Stimulated activated CD4-positive, alpha-beta T cell treated with anti-CD3 and anti-CD28 coated beads, Interleukin-12 subunit alpha, Interleukin-12 subunit beta, amount 100 ng/mL, for 24 hours (primary cell): ENCODE data around the gene TMEM255B.

Experiments
- DNase-seq, 2 experiments: peaks; one replicate each; pipeline ENCODE4 v3.0.0-alpha.2; 2020; ENCODE audit warnings: low read depth in 2 of 2

The TMEM255B gene

GRCh38 chr13:113804017-113804702, 45.1 kb downstream of the TMEM255B start:
- no peak for DNase-seq

GRCh38 chr13:113804703-113805430, 45.8 kb downstream of the TMEM255B start:
- DNase-seq: no peak

- DNase-seq: no peak
Measured at GRCh38 chr13:113805431-113806103, 46.5 kb downstream of the TMEM255B start.

- no peak for DNase-seq
Measured at GRCh38 chr13:113806104-113806471, 47.1 kb downstream of the TMEM255B start.

GRCh38 chr13:113806526-113806925, 47.5 kb downstream of the TMEM255B start:
- DNase-seq: no peak

DNA sequence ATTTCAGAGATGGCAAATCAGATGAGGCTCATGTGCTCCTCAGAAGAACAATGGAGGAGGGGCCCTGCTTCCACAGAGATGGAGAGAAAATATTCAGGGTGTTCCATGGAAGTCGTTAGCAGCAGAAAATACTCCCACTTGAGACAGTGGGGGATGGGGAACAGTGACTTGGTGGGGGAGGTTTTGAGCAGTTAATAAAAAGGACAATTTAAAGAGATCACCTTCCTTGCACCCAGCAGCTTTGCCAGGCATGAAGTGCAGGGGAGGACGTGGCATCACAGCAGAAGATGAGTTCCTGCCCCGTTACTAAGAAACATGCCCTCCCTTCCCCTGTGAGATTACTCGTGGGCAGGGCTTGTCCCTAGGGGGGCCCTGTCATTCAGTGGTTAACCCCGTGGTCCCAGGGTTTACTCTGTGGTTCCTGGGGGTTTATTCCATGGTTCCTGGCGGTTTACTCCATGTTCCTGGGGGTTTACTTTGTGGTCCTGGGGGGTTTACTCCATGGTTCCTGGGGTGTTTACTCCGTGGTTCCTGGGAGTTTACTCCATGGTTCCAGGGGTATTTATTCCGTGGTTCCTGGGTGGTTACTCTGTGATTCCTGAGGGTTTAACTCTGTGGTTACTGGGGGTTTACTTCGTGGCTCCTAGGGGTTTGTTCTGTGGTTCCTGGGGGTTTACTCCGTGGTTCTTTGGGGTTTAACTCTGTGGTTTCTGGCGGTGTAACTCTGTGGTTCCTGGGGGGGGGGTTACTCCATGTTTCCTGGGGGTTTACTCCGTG, 49.2 kb downstream of the TMEM255B start:
- DNase-seq: no peak

GRCh38 chr13:113809934-113810333, 50.9 kb downstream of the TMEM255B start:
- no peak for DNase-seq

DNA sequence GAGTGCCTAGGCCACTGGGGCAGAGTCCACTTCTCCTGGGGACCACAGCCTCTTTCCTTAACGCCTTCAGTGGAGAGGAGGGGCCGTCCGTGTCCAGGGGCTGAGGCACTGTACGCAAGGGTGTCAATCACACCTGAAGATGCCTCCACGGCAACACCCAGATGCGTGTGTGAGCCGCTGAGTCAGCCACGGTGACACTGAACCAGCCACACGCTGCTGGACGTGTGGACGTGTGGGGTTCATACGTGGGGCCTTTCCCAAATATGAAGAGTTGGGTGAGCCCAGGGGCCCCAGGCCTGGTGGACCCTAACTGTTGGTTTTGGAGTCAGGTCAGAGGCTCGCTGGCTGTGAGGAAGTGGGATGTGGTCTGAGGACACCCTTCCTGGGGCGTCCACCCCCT, 51.6 kb downstream of the TMEM255B start:
- no peak for DNase-seq

DNA sequence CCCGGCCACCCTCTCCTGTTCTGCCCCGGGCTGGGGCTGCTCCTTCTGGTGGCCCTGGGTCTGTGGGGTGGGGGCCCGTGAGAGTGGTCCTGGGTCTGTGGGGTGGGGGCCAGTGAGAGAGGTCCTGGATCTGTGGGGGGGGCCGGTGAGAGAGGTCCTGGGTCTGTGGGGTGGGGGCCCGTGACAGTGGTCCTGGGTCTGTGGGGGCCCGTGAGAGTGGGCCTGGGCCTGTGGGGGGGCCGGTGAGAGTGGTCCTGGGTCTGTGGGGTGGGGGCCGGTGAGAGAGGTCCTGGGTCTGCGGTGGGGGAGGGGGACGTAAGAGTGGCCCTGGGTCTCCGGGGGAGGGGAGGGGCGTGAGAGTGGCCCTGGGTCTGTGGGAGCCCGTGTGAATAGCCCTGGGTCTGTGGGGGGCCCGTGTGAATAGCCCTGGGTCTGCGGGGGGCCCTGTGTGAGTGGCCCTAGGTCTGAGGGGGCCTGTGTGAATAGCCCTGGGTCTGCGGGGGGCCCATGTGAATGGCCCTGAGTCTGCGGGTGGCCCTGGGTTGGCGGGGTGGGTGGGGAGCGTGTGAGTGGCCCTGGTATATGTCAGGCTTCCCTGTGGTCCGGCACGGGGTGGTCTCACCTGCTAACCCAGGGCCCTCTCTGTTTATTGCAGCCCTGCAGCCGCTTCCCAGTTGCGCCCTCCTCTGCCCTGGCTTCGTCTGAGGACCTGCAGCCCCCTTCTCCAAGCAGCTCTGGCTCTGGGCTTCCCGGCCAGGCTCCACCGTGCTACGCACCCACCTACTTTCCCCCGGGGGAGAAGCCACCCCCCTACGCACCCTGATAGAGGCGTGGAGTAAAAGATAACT, 52.3 kb downstream of the TMEM255B start:
- DNase-seq: no peak

DNA sequence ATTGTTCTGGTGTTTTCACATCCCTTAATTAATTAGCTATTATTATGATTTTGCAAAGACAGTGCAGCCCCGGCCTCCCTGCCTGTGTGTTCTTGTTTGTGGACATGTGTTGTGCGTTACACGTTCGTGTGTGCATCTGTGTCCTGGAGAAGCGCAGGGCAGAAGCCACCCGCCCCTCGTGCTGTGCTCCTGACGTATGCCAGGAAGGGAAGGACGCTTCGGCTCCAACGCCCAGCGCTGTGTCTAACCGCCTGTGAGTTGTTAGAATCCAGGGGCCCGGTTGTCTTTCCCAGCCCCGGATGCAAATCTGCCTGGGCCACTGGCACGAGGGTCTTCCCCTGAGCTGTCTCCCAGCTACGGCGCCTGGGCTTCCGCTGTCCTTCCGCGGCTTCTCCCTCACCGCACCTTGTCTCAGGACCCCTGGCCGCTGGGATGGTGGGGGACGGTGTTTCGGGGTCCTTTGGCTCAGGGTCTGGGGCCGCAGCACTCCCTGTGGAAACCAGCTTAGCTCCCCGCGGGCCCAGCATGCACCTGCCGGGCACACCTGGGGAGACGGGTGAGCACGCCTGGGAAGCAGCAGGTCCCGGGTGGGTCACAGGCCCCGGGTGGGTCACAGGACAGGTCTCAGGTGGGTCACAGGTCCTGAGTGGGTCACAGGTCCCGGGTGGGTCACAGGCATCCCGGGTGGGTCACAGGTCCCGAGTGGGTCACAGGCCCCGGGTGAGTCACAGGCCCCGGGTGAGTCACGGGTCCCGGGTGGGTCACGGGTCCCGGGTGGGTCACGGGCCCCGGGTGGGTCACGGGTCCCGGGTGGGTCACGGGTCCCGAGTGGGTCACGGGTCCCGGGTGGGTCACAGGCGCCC, 53.4 kb downstream of the TMEM255B start:
- no peak for DNase-seq

DNA sequence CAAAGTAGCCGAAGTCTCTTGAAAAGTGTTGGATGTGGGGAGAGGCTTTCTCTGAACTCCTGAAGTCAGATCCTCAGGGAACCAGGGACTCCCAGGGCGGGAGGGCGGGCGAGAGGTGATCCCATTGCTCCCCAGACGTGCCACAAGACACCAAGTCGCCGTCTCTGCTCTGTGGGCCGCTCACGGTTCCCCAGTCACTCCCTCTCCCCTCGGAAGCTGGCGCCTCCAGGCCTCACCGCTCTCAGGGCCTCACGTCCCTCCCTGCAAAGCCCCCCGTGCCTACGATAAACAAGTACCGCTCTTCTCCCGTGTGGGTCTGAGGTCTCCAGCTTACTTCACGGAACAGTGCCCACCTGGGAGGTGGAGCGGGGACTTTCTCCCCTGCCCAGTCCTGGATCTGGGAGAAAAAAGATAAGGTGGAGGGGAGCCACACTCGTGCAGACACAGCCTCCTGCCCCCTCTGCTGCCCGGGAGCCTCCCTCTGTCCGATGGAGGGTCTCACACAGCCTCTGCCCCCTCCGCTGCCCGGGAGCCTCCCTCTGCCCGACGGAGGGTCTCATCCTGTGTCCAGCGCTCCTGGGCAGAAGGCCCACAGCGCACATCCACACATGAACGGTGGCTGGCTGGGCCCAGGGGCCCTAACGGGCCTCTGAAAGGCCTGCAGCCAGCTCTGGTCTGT, 54.2 kb downstream of the TMEM255B start:
- DNase-seq: no peak

DNA sequence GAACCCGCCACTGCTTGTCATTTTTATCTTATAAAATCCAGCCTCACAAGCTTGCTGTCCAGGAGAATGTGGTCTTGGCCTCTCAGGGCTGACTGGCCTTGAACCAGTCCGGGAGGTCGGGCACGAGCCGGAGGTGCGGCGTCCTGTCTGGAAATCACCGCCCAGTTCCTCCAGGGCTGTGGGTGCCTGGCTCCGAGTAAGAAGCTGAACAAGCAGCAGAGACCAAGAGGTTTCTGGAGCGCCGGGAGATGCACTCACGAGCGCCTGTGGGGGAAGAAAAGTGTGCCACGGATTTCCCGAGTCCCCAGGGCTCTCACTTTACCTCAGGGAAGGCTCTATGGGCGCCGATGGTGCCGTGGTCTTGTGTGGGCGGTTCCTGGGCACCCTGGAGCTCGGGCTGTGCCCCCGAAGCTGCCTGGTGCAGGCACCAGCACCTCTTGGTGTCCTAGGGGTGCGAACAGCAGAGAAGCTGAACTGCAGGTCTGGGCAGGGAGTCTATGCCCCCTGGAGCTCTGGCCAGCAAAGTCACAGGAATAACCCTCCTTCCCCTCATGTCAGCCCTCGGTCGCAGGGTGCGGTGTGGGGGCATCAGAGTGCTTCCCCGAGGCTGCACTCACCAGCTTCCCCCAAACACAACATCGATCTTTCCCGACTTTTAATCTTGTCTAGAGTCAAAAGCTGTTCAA, 54.9 kb downstream of the TMEM255B start:
- DNase-seq: no peak

DNA sequence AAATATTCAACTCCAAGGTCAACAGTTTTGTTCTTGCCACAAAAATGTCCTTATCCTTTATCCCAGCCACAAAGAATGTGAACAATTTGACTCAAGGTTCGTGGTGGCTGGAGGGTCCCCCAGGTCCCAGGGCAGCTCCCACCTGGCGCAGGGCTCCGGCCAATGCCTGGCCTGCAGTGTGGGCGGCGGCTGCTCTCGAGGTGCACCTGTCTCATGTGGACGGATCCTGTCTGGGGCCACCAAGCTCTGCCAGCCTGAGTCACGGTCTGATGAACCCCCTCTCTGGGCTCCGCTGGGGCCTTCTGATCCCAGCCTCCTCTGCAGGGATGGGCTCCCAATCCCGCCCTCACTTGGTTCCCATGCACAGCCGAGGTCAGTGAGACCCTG, 55.4 kb downstream of the TMEM255B start:
- no peak for DNase-seq

DNA sequence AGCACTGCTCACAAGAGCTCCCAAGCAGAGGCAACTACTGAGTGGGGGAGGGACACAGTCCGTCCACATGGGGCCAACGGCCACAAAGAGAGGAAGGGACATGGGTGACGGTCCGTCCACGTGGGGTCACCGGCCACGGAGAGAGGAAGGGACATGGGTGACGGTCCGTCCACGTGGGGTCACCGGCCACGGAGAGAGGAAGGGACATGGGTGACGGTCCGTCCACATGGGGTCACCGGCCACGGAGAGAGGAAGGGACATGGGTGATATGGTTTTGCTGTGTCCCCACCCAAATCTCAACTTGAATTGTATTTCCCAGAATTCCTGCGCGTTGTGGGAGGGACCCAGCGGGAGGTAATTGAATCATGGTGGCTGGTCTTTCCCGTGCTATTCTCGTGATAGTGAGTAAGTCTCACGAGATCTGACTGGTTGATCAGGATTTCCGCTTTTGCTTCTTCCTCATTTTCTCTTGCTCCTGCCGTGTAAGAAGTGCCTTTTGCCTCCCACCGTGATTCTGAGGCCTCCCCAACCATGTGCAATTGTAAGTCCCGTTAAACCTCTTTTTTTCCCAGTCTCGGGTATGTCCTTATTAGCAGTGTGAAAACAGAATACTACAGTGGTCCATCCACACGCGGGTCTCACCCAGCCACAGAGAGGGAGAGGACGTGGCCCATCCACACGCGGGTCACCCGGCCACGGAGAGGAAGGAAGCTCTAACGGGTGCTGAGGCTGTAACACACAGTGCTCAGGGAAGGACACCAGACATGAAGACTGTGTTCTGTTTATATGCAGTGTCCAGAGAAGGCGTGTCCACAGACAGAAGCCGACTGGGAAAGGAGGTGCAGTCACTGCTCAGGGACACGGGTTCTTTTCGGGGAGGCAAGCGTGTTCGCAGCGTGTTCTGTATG, 56.4 kb downstream of the TMEM255B start:
- DNase-seq: peak in 1 of 2 experiments; percentile 15

DNA sequence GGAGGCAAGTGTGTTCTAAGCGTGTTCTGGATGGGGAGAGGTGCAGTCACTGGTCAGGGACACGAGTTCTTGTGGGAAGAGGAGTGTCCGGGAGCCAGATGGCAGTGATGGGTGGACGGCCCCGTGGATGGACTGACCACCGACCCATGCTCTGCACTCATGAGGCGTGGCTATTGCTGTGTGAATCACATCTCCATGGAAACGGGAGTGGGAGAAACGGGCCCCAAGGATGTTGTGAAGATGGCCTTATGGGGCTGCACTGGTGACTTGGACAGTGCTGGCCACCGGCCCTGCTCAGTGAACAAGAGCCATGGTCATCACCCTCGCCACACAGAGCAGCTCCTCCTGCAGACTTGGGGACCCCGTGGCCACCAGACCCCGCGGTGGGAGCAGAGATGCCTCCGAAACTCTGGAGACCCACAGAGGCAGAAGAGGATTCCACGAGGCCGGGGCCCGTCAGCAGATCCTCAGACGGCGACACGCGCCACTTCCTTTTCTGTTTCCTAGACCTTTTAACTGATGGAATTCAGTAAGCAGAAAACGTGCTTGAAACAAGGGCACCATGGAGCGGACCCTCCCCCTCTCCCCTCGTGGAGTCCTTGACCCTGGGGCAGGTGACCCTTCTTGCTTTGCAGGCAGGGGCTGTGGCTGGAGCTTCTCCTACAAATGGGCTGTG, 57.4 kb downstream of the TMEM255B start:
- no peak for DNase-seq

DNA sequence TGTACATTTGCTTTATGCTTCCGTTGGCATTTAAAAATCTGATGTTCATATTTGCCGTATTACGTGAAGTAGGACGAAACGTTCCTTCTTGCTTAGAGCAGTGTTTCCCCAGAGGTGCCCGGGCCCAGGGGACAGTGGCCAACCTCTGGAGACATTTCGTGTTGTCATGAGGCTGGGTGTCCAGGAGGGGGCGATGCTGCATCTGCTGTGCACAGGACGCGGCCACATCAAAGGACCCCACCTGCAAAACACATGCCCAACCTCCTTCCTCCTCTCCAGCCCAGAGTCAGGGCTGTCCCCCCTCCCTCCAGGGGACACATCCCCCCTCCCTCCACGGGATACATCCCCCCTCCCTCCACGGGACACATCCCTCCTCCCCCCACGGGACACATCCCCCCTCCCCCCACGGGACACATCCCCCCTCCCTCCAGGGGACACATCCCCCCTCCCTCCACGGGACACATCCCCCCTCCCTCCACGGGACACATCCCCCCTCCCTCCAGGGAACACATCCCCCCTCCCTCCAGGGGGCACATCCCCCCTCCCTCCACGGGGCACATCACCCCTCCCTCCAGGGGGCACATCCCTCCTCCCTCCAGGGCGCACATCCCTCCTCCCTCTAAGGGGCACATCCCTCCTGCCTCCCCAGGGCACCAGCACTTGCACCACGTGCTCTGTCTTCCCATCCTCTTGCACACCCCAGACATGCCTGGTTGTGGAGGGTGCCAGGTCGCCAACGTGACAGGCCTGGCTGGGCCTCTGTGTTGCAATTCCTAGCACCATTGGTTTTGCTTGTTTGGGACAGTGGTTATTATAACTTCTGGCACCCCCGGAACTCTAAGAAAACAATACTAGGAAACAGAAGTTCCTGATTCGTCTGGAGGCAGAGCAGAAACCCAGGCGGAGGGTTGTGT, 58.2 kb downstream of the TMEM255B start:
- peak; percentile 70 to 88 for DNase-seq
